Measurements from ENCODE around the gene LARGE1. TPM values are rescaled to one million over a fixed set of nuclear protein-coding genes. Genes with fewer than 3 reads are reported as not detected.

Gene LARGE1
- polyA plus RNA-seq, 3 donors: 0.05 to 0.13 TPM; not detected in 1

GRCh38 chr22:33871935-33872334 is 48.3 kb downstream of the LARGE1 start:
- no peak overlapping the region for H2AFZ ChIP-seq (ENCODE audit: insufficient read depth, low read depth, low read length, poor library complexity, severe bottlenecking)
- 28% methylated on average over 5 of the region's 8 CpGs for WGBS (ENCODE audit: insufficient coverage)
- peaks cover 0 to 4% (median under 1%) of the 10 kb centered on the region in 7 donors for H3K9me3 Mint-ChIP-seq
- no peaks in the 10 kb centered on the region for H3K79me2 ChIP-seq (ENCODE audit: insufficient read depth, low read length)
- H3K27ac ChIP-seq (ENCODE audit: low read depth in 1 of 2, low read length in 2 of 2): no peak overlapping the region
- no peaks in the 10 kb centered on the region for H4K20me1 ChIP-seq (ENCODE audit: insufficient read depth, low read length)
- H3K9ac ChIP-seq (ENCODE audit: insufficient read depth, low read length, poor library complexity, severe bottlenecking): no peak overlapping the region
- H3K36me3 ChIP-seq (replicated peaks in 1 of 2; ENCODE audit: control insufficient read depth in 1 of 2, insufficient read depth in 2 of 2, low read length in 2 of 2): no peaks in the 10 kb centered on the region
- no peaks in the 10 kb centered on the region for H3K36me3 Mint-ChIP-seq
- H3K4me1 ChIP-seq (ENCODE audit: control insufficient read depth in 1 of 2, insufficient read depth in 2 of 2, low read length in 2 of 2): no peaks in the 10 kb centered on the region
- no peaks in the 10 kb centered on the region for H3K27me3 ChIP-seq (ENCODE audit: control insufficient read depth in 2 of 2, insufficient read depth in 2 of 2, low read length in 2 of 2)
- H3K4me3 ChIP-seq (replicated peaks in 1 of 3; ENCODE audit: low read depth in 2 of 3, low read length in 3 of 3): no peak overlapping the region
- H3K27ac Mint-ChIP-seq: no peak overlapping the region
- H3K4me3 Mint-ChIP-seq: no peak overlapping the region
- no peak overlapping the region for H3K4me2 ChIP-seq (replicated peaks; ENCODE audit: extremely low read depth, low read length, poor library complexity, severe bottlenecking)
- peaks cover 0 to 5% of the 10 kb centered on the region in 2 donors for H3K9me3 ChIP-seq (replicated peaks in 1 of 2; ENCODE audit: control insufficient read depth in 1 of 2, insufficient read depth in 1 of 2, low read length in 2 of 2)
- DNase-seq: no peak
- intact Hi-C loops (cut with micrococcal nuclease): no loop called here
- no peaks in the 10 kb centered on the region for H3K4me1 Mint-ChIP-seq
- H3K27me3 Mint-ChIP-seq (ENCODE audit: low read depth in 3 of 3): peaks cover 0 to 1% (median 0%) of the 10 kb centered on the region in 3 donors
- TF ChIP-seq CTCF (IDR thresholded peaks at IDR 0.05): no peak

DNA sequence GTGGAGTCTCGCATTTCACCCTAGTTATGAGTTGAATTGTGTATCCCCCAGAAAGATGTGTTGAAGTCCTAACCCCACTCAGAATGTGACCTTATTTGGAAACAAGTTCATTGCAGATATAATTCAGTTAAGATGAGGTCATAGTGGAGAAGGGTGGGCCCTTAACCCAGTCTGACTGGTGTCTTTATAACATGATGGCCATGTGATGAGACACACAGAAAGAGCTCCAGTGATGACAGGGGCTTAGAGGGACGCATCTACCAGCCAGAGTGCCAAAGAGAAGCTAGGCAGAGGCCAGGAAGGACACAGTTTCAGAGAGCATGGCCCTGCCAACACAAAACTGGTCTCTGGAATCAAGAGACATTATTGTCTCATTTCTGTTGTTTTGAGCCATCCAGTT is 50.3 kb downstream of the LARGE1 start:
- H3K4me1 Mint-ChIP-seq: no peaks in the 10 kb centered on the region
- H3K27me3 ChIP-seq (ENCODE audit: control insufficient read depth in 2 of 2, insufficient read depth in 2 of 2, low read length in 2 of 2): no peaks in the 10 kb centered on the region
- H3K27ac Mint-ChIP-seq: no peak overlapping the region
- H3K4me3 Mint-ChIP-seq: no peak overlapping the region
- no peak overlapping the region for H2AFZ ChIP-seq (ENCODE audit: insufficient read depth, low read depth, low read length, poor library complexity, severe bottlenecking)
- H3K27me3 Mint-ChIP-seq (ENCODE audit: low read depth in 3 of 3): peaks cover 0 to 1% (median 0%) of the 10 kb centered on the region in 3 donors
- H3K79me2 ChIP-seq (ENCODE audit: insufficient read depth, low read length): no peaks in the 10 kb centered on the region
- H3K36me3 Mint-ChIP-seq: no peaks in the 10 kb centered on the region
- peaks cover 0 to 6% of the 10 kb centered on the region in 2 donors for H3K9me3 ChIP-seq (replicated peaks in 1 of 2; ENCODE audit: control insufficient read depth in 1 of 2, insufficient read depth in 1 of 2, low read length in 2 of 2)
- H3K9ac ChIP-seq (ENCODE audit: insufficient read depth, low read length, poor library complexity, severe bottlenecking): no peak overlapping the region
- intact Hi-C loops (cut with micrococcal nuclease): no loop called here
- H3K27ac ChIP-seq (ENCODE audit: low read depth in 1 of 2, low read length in 2 of 2): no peak overlapping the region
- no peaks in the 10 kb centered on the region for H4K20me1 ChIP-seq (ENCODE audit: insufficient read depth, low read length)
- no peaks in the 10 kb centered on the region for H3K36me3 ChIP-seq (replicated peaks in 1 of 2; ENCODE audit: control insufficient read depth in 1 of 2, insufficient read depth in 2 of 2, low read length in 2 of 2)
- no peak for TF ChIP-seq CTCF (IDR thresholded peaks at IDR 0.05)
- H3K9me3 Mint-ChIP-seq: peaks cover 0 to 7% (median 2%) of the 10 kb centered on the region in 7 donors
- 85% methylated on average over 1 of the region's 2 CpGs for WGBS (ENCODE audit: insufficient coverage)
- no peak for DNase-seq
- H3K4me3 ChIP-seq (replicated peaks in 1 of 3; ENCODE audit: low read depth in 2 of 3, low read length in 3 of 3): no peak overlapping the region
- H3K4me2 ChIP-seq (replicated peaks; ENCODE audit: extremely low read depth, low read length, poor library complexity, severe bottlenecking): no peak overlapping the region
- no peaks in the 10 kb centered on the region for H3K4me1 ChIP-seq (ENCODE audit: control insufficient read depth in 1 of 2, insufficient read depth in 2 of 2, low read length in 2 of 2)
